ENCODE measurements around the gene RAB9B. TPM values are rescaled to one million over a fixed set of nuclear protein-coding genes. Genes with fewer than 3 reads are reported as not detected.

Gene RAB9B
- 2.6 to 4.1 TPM (median 2.7 TPM) in 3 replicates for total RNA-seq
- long read RNA-seq, transcript RAB9B-201 (3 exons, 3,748 nt), result major isoform, 5 of 5 reads
- long read RNA-seq, partial matches to known transcripts, result 0 of 5 reads
- long read RNA-seq, other reads (novel, unspliced or antisense), result 0 of 5 reads

GRCh38 chrX:103831803-103832544, at the start of gene RAB9B:
RAB9B (minus strand) TSS chrX:103832257; CDS start chrX:103825784, 6,473 bp downstream.
- Mint-ChIP-seq H3K27me3 (ENCODE audit: low read depth) (no peaks in the 10 kb centered on the region), H3K4me3 (ENCODE audit: unreplicated experiment) (peak within 1 kb of the TSS; percentile 76), H3K4me1 (ENCODE audit: low read depth) (peaks cover 3% of the 10 kb centered on the region), H3K36me3 (ENCODE audit: low read depth) (no peaks in the 10 kb centered on the region), H3K9me3 (ENCODE audit: low read depth) (no peaks in the 10 kb centered on the region), H3K27ac (ENCODE audit: unreplicated experiment) (peak within 1 kb of the TSS; percentile 82)
- no peak for DNase-seq (ENCODE audit: low spot score)
- no peak for TF ChIP-seq CTCF (IDR thresholded peaks at IDR 0.05)

GRCh38 chrX:103879339-103879738, 47.3 kb upstream of the RAB9B start:
- H3K4me1 Mint-ChIP-seq (ENCODE audit: low read depth), result peaks cover 12% of the 10 kb centered on the region
- H3K36me3 Mint-ChIP-seq (ENCODE audit: low read depth), result no peaks in the 10 kb centered on the region
- no peaks in the 10 kb centered on the region for H3K27me3 Mint-ChIP-seq (ENCODE audit: low read depth)
- peak overlapping the region; percentile 29 for H3K27ac Mint-ChIP-seq (ENCODE audit: unreplicated experiment)
- DNase-seq (ENCODE audit: low spot score), result no peak
- H3K9me3 Mint-ChIP-seq (ENCODE audit: low read depth), result peaks cover 1% of the 10 kb centered on the region
- H3K4me3 Mint-ChIP-seq (ENCODE audit: unreplicated experiment), result no peak overlapping the region
- TF ChIP-seq CTCF (IDR thresholded peaks at IDR 0.05), result no peak

GRCh38 chrX:103878466-103879122, 46.5 kb upstream of the RAB9B start:
- Mint-ChIP-seq H3K4me3 (ENCODE audit: unreplicated experiment) (no peak overlapping the region), H3K9me3 (ENCODE audit: low read depth) (no peaks in the 10 kb centered on the region)
- DNase-seq (ENCODE audit: low spot score), result no peak

GRCh38 chrX:103877571-103877970, 45.5 kb upstream of the RAB9B start:
- Mint-ChIP-seq H3K27ac (ENCODE audit: unreplicated experiment) (no peak overlapping the region), H3K9me3 (ENCODE audit: low read depth) (no peaks in the 10 kb centered on the region), H3K4me1 (ENCODE audit: low read depth) (peaks cover 12% of the 10 kb centered on the region), H3K27me3 (ENCODE audit: low read depth) (no peaks in the 10 kb centered on the region), H3K36me3 (ENCODE audit: low read depth) (no peaks in the 10 kb centered on the region), H3K4me3 (ENCODE audit: unreplicated experiment) (no peak overlapping the region)
- DNase-seq (ENCODE audit: low spot score), result no peak
- TF ChIP-seq CTCF (IDR thresholded peaks at IDR 0.05), result no peak

More at GRCh38 chrX:103878466-103879122, 46.5 kb upstream of the RAB9B start:
- no peaks in the 10 kb centered on the region for H3K27me3 Mint-ChIP-seq (ENCODE audit: low read depth)
- peak overlapping the region; percentile 29 for H3K27ac Mint-ChIP-seq (ENCODE audit: unreplicated experiment)
- peaks cover 12% of the 10 kb centered on the region for H3K4me1 Mint-ChIP-seq (ENCODE audit: low read depth)
- H3K36me3 Mint-ChIP-seq (ENCODE audit: low read depth), result no peaks in the 10 kb centered on the region
- TF ChIP-seq CTCF (IDR thresholded peaks at IDR 0.05), result no peak

GRCh38 chrX:103864886-103865534, 33.0 kb upstream of the RAB9B start:
- no peaks in the 10 kb centered on the region for H3K9me3 Mint-ChIP-seq (ENCODE audit: low read depth)
- DNase-seq (ENCODE audit: low spot score), result no peak
- H3K4me3 Mint-ChIP-seq (ENCODE audit: unreplicated experiment), result peak overlapping the region; percentile 46

More at GRCh38 chrX:103864886-103865534, 33.0 kb upstream of the RAB9B start:
- TF ChIP-seq CTCF (IDR thresholded peaks at IDR 0.05), result no peak
- H3K36me3 Mint-ChIP-seq (ENCODE audit: low read depth), result no peaks in the 10 kb centered on the region
- peaks cover 12% of the 10 kb centered on the region for H3K4me1 Mint-ChIP-seq (ENCODE audit: low read depth)
- peak overlapping the region; percentile 72 for H3K27ac Mint-ChIP-seq (ENCODE audit: unreplicated experiment)
- no peaks in the 10 kb centered on the region for H3K27me3 Mint-ChIP-seq (ENCODE audit: low read depth)
